GM18526 (cell line): ENCODE results near the gene PARP12.

Experiments used
- POLR2A ChIP-seq: IDR thresholded peaks from 3 replicates; pipeline ENCODE4 v1.6.1; 2011; ENCODE audit not compliant: insufficient read length; ENCODE audit errors: extremely low read depth

The PARP12 gene

DNA sequence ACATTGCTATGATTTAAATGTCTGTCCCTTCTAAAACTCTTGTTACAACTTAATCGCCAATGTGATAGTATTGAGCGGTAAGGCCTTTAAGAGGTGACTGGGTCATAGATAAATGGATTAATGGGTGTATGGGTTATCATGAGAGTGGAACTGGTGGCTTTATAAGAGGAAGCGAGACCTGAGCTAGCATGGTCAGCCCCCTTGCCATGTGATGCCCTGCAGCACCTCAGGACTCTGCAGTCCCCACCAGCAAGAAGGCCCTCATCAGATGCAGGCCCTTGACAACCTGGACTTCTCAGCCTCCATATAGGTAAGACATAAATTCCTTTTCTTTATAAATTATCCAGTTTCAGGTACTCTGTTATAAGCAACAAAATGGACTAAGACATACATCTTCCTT, 15.6 kb downstream of the PARP12 start:
- no peak for TF ChIP-seq POLR2A

DNA sequence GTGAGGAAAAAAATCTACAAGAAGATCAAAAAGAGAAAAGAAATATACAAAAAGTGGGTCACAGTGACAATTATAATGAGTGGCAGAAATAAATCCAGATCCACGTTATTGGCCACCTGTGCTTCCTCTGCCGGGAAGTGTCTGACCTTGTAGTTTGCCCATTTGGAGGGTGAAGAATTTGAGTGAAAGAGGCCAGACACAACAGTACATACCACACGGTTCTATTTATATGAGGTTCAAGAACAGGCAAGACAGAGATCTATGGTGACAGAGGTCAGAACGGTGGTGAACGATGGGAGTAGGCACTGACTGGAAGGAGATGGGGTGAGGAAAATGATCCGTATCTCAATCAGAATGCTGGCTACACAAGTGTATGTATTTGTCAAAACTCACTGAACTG, 17.1 kb downstream of the PARP12 start:
- no peak for TF ChIP-seq POLR2A

DNA sequence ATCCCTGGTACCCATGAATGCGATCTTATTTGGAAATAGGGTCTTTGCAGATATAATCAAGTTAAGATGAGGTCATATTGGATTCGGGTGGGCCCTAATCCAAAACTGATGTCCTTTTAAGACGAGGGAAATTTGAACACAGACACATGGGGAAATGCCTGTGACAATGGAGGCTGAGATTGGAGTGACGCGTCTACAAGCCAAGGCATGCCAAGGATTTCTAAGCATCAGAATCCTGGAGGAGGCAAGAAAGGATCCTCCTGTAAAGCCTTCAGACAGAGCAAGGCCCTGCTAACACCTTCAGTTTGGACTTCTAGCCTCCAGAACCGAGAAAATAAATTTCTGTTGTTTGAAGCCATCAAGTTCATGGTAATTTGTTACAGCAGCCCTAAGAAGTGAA, 18.5 kb downstream of the PARP12 start:
- no peak for TF ChIP-seq POLR2A

DNA sequence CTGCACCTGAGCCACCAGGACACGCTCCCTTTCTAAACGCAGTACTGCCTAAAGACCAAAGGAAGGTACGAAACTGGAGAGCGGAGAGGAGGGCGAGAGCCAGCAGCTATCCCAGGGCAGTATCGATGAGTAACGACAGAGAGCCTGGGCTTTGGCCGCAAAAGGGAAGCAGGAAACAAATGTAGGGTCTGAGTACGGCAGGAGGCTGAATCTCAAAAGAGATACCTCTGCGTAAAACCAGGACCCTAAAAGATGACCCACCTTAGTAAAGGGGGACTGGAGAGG, 20.4 kb downstream of the PARP12 start:
- TF ChIP-seq POLR2A, result no peak

DNA sequence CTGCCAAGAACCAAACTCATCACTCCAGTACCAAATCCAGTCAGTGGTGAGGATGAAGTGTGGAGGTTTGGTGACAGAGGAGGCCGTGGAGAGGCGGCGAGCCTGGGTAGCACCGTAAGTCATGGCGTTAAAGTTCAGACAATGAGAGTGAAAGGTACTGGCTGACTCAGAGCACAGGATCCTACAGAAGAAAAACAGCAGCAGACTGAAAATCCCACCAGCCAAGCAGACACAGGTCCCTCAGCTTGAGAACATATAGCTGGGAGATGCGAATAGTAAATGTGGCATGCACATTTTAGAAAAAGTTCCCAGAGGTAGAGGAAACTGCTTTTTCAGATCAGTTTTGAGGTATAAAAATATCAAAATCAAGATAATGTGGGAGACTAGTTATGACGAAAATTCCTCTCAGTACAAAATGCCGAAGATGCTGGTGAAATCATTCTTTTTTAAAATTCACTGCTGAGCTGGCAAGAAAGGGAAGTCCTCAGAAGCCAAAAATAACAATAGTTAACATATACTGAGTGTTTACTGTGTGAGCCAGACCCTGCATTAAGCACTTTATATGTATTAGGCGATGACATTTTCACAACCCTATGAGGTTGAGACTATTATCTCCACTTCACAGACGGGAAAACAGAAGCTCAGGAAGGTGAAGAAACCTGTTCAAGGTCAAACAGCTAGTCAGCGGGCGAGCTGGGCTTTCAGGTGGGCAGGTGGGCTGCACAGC, 20.9 kb downstream of the PARP12 start:
- TF ChIP-seq POLR2A, result no peak

DNA sequence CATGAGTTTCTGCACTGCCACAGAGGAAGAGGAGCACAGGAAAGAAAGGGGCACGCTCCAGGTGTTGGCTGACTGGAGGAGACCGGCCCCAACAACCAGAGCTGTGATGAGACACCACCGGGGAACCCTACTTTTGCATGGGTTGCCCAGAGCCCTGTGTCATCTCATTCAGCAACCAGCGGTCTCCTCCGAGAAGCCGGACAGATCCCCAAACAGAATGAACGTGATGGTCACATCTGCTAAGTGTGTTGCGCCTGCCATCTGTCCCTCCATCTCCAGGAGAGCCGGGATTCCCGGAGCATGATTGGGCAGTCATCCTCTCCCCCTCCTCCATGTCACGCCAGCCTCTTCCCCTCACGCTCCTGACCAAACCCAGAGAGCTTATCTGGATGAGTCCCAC, 22.9 kb downstream of the PARP12 start:
- no peak for TF ChIP-seq POLR2A

DNA sequence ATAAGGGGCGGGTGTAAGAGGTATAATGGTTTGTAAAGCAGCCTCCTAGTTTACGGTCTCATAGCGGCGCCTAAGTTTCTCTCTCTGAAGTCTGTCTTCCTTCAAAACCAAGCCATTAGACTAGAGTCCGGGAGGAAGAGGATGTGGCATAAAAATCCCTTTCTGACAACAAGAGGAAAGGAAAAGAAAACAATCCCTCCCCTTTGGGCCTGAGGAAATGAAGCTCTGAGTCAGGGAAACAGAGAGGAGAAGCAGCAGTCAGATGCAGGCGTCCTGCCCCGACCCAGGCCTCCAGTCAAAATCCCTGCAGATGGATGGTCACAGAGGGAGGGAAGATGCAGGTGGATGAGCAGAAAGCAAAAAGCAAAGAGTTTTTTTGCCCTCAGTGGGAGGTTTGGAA, 23.7 kb downstream of the PARP12 start:
- no peak for TF ChIP-seq POLR2A

DNA sequence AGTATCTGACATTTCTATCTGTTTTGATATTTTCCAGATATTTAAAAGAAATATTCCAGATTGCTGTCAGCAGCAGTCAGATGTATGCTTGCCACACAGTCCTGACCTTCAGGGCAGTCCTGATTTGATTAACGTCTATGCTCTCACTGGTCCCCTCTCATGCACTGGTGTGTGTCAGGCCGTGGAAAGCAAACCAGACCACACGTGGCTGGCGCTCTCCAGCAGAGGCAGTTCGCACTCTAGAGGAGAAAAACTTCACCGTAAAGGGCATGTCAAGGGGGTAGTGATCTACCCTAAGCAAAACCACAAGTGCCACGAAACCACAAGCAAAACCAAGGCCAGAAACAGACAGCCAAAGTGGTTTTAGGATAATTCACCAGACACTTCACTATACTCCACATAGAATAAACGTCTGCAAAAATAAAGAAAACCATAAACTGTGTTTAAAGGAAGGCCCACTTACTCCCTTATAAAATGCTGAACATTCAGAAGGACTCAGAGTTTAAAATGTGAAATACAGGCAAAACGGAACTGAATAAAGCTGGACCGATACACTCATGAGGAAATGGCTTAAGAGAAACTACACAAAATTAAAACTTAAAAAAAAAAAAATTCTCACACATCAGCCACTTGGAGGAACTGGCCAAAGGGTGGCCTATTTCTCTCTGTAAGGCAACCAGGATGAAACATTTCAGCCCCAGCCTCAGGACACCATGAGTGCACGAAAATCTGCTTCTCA, 26.4 kb downstream of the PARP12 start:
- TF ChIP-seq POLR2A, result no peak

DNA sequence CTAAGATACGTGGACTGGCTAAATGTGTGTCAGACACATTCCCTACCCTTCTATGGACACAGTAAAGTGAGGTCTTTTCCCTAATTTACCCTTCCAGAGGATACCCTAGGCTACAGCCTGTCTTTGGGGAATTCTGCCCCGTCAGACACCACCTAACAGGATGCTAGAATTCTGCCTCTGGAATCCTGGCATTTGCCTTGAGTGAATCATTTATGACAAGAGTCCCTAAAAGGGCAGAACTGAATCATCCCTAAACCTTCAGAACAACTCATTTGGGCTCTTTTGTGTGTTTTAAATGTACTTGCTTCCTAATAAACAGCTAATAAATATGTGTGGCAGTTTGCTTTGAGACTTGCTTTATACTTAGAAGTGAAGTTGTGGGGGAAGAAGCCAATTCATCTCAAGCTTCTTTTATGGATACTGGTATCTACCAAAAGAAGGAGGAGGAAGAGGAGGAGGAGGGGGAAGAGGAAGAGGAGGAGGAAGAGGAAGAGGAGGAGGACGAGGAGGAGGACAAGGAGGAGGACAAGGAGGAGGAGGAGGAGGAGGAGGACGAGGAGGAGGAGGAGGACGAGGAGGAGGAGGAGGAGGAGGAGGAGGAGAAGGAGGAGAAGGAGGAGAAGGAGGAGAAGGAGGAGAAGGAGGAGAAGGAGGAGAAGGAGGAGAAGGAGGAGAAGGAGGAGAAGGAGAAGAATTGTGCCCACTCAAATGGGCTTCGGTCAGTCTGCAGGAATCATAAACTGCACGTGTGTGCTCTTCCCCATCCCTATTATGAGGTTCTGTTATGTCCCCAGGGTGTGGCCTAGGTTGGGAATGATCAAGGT, 27.1 kb downstream of the PARP12 start:
- no peak for TF ChIP-seq POLR2A

DNA sequence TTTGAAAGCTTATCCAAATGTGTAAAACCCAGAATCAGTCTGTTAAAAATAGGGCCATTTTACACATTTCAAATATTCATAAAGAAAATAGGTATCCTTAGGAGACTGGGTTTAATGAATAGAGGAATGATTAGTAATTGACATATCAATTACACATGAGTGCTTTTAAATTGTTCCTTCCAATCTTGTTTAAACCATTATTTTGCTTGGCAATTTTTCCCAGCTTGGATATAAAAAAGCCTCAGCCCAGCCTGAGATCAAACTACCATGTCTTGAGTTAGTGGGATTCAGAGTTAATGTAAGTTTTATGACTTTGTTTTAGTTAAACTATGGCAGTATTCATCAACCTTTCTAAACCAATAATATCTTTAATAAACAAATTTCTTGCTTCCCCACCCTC, 28.3 kb downstream of the PARP12 start:
- TF ChIP-seq POLR2A, result no peak

DNA sequence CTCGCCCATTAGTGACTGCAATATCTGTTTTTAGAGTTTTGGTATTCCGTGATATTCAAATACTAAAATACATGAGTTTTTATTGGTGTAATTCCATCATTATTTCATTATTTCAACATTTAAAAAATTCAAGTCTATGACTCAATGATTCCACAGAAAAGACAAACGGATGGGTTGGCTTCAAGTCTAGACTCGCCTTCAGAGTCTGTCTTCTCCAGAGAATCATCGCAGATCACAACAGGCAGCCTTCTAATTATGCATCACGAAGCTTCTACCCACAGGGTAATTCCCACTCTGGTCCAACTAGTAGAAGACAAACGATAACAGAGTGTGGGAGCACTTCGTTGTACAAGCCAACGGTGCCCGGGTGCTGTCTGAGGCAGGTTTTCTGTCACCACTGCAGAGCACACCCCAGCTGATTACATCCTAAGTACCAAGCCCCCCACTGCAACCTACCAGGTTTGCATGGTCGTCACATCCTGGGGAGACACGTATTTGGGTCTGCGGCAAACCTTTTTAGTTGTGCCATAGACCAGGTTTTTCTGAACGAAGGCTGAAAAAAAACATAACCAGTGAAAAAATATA, 28.9 kb downstream of the PARP12 start:
- no peak for TF ChIP-seq POLR2A

DNA sequence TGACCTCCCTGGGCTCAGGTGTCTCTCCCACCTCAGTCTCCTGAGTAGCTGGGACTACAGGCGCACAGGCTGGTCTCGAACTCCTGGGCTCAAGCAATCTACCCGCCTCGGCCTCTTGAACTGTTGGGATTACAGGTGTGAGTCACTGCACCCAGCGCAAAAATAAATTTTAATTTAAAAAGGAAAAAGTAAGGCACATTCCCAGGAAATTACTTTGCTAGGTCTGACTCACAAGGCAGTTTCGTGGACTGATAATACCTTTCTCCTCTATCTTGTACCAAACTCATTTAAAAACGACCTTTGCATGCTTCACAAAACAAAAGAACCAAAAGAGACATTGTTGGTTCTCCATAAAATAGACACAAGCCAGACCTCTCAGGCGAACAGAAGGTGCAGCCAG, 29.7 kb downstream of the PARP12 start:
- no peak for TF ChIP-seq POLR2A

DNA sequence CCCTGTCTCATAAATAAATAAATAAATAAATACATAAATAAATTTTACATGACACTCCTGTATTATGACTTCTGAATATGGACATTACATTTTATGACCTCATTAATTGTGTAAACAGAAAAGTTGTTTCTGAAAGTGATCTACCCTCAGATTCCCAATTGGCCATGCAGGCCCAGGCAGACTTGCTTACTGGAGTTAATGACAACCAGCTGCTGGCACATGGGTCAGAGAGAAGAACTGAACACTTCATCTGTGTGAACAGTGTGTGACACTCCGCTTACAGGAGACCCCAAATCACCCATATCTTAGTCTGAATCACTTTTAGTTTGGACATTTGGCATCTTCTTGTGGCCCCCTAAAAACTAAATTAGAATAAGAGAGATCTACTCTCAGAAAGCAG, 31.4 kb downstream of the PARP12 start:
- no peak for TF ChIP-seq POLR2A

DNA sequence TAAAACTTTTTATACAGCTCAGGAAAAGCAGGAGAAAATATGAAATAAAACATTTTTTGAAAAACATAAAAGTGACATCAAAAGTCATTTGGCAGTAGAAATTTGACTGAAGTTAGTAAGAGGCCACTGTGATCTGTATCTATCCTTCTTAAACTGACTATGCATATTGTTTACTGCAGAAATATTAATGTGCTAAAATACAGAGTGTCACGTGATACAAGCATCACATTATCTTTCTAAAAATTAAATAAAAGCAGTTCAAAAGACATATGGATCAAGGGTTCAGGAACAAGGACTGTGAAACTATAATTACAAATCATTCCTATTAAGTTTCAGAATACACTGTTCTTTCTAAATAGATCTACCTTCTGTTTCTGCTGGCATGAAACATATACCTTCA, 33.7 kb downstream of the PARP12 start:
- TF ChIP-seq POLR2A, result no peak

DNA sequence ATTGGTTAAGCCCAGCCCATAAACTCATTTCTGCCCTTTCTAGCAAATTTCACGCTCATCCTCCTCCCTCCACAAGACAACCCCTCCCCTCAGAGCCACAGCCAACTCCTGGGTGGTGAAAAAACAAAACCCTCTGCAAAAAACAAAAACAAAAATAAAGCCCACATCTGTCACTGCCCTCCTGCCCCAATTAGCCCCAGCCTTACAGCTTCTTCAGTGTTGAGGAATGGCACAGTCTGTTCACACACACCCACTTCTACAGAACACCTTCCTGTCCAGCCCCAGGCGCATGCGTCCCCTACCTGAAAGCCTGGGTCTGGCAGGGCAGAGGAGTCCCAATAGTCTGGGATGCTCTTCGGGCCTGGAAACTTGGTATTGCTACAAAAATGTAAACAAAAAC, 34.4 kb downstream of the PARP12 start:
- TF ChIP-seq POLR2A, result no peak

DNA sequence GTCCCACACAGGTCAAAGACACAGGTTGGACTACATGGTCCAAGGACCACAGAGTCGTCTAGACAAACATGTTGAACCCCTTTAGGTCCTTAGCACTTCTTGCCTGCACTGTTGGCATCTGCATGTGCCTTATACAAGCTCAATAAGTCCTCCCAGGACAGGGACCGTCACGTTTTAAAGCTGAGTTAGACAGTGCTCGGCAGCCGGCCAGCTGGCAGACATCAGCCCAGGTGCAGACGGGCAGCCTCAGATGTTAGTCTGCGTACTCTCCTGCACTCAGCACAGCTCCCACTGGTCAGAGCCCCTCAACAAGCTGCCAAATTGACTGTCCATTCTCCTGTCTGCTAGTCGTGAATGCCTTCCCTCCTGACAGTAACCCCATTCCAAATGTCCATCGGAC, 34.9 kb downstream of the PARP12 start:
- no peak for TF ChIP-seq POLR2A

DNA sequence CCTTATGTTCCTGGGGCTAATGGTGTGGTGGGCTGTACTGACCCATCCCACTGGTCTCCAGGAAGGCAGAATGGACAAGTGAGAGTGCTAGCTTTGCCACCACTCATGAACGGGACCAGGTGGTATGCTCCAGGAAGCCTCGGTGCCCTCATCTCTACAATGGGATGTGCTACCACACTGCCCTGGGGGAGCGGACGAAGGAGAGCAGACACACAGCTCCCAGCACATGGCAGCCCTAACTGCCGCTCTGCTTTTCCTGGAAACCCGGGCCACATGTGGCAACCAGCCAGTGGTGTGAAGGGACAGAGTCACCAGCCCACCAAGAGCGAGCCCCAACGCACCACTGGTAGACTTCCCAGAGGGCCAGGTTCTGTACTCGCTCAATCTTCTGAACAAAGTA, 35.8 kb downstream of the PARP12 start:
- no peak for TF ChIP-seq POLR2A
